DOHH2 (cell line): Measurements from ENCODE around the gene TMEM250.
"Not testable (repeated sequence)": the region's sequence is repeated elsewhere in the genome, so short reads cannot be mapped to it uniquely, and the experiment has no call there.

Source experiments
- H3F3A ChIP-seq: fragments of 200-600 bp; sonication (generic), shearing (Covaris generic); 2 replicates; pipeline ENCODE4 v1.6.0; 2016; ENCODE audit warnings: antibody characterized with exemption, mild to moderate bottlenecking; ENCODE audit not compliant: control insufficient read depth, insufficient read depth
- H3K27ac ChIP-seq: fragments of 200-600 bp; sonication (generic); 2 replicates; pipeline ENCODE4 v1.5.1; 2014; ENCODE audit warnings: low read depth, mild to moderate bottlenecking, low read length, moderate library complexity
- H3K27me3 ChIP-seq: fragments of 200-600 bp; sonication (generic); 2 replicates; pipeline ENCODE4 v1.6.1; 2014; ENCODE audit warnings: mild to moderate bottlenecking, low read length, mixed read lengths; ENCODE audit not compliant: control insufficient read depth
- H3K36me3 ChIP-seq: fragments of 200-600 bp; sonication (generic); 2 replicates; pipeline ENCODE4 v1.6.1; 2014; ENCODE audit warnings: mild to moderate bottlenecking, low read length, moderate library complexity, mixed read lengths; ENCODE audit not compliant: control insufficient read depth
- H3K4me1 ChIP-seq: fragments of 200-600 bp; sonication (generic); 2 replicates; pipeline ENCODE4 v1.6.1; 2014; ENCODE audit warnings: mild to moderate bottlenecking, low read length, mixed read lengths; ENCODE audit not compliant: control insufficient read depth
- H3K4me2 ChIP-seq: fragments of 200-600 bp; sonication (generic); 2 replicates; pipeline ENCODE4 v1.6.0; 2014; ENCODE audit warnings: mild to moderate bottlenecking, low read length, moderate library complexity
- H3K4me3 ChIP-seq: fragments of 200-600 bp; sonication (generic); 2 replicates; pipeline ENCODE4 v1.5.1; 2014; ENCODE audit warnings: mild to moderate bottlenecking, low read length, mixed read lengths
- H3K79me2 ChIP-seq: fragments of 200-600 bp; sonication (generic); 2 replicates; pipeline ENCODE4 v1.6.1; 2014; ENCODE audit warnings: mild to moderate bottlenecking, low read length, mixed read lengths; ENCODE audit not compliant: control insufficient read depth
- H3K9me2 ChIP-seq: fragments of 200-600 bp; sonication (generic); replicated peaks from 2 replicates; pipeline ENCODE4 v1.6.1; 2014; ENCODE audit warnings: mild to moderate bottlenecking, low read length, mixed read lengths; ENCODE audit not compliant: control insufficient read depth
- H3K9me3 ChIP-seq: fragments of 200-600 bp; sonication (generic); 2 replicates; pipeline ENCODE4 v1.6.1; 2014; ENCODE audit warnings: antibody characterized with exemption, low read length, mixed read lengths; ENCODE audit not compliant: control insufficient read depth, insufficient read depth
- H4K20me1 ChIP-seq: fragments of 200-600 bp; sonication (generic); 2 replicates; pipeline ENCODE4 v1.6.0; 2014; ENCODE audit warnings: low read depth, mild to moderate bottlenecking, antibody characterized with exemption, low read length, moderate library complexity; ENCODE audit not compliant: control insufficient read depth, insufficient read depth
- CTCF ChIP-seq: fragments of 200-600 bp; sonication (generic); IDR thresholded peaks from one replicate; pipeline ENCODE4 v1.5.1; 2014; ENCODE audit warnings: antibody characterized with exemption, mild to moderate bottlenecking, low read depth, low read length; ENCODE audit not compliant: poor library complexity, severe bottlenecking
- EZH2phosphoT487 ChIP-seq: fragments of 200-600 bp; sonication (generic); IDR thresholded peaks from 2 replicates; pipeline ENCODE4 v1.6.1; 2017; ENCODE audit warnings: borderline replicate concordance, mild to moderate bottlenecking, antibody characterized with exemption, low read length, moderate library complexity, mixed read lengths

Gene TMEM250

GRCh38 chr9:136104916-136105315 lies 13.8 kb downstream of the TMEM250 start:
- Histone ChIP-seq H3K4me3 (no peak overlapping the region), H3K79me2 (no peaks in the 10 kb centered on the region), H3K27me3 (no peaks in the 10 kb centered on the region), H4K20me1 (peaks cover 3% of the 10 kb centered on the region; the same call in 1 of the 2 replicates), H3F3A (peaks cover 5% of the 10 kb centered on the region; the same call in 1 of the 2 replicates), H3K4me2 (no peak overlapping the region), H3K36me3 (no peaks in the 10 kb centered on the region), H3K9me2 (no peaks in the 10 kb centered on the region), H3K4me1 (peaks cover 43% of the 10 kb centered on the region), H3K9me3 (no peaks in the 10 kb centered on the region), H3K27ac (no peak overlapping the region)
- TF ChIP-seq EZH2phosphoT487 (no peak), CTCF (no peak)

- H3K4me3 ChIP-seq, result no peak overlapping the region
- no peaks in the 10 kb centered on the region for H3K27me3 ChIP-seq
- no peaks in the 10 kb centered on the region for H3K9me2 ChIP-seq
- no peaks in the 10 kb centered on the region for H3K9me3 ChIP-seq
- no peak overlapping the region for H3K27ac ChIP-seq
- peaks cover 5% of the 10 kb centered on the region; the same call in 1 of the 2 replicates for H3F3A ChIP-seq
- H3K36me3 ChIP-seq, result no peaks in the 10 kb centered on the region
- peaks cover 39% of the 10 kb centered on the region for H3K4me1 ChIP-seq
- H4K20me1 ChIP-seq, result peaks cover 3% of the 10 kb centered on the region; the same call in 1 of the 2 replicates
- H3K79me2 ChIP-seq, result no peaks in the 10 kb centered on the region
- no peak overlapping the region for H3K4me2 ChIP-seq
- TF ChIP-seq CTCF, result no peak
- no peak for TF ChIP-seq EZH2phosphoT487
Observed at GRCh38 chr9:136104488-136104800, 14.2 kb downstream of the TMEM250 start.

GRCh38 chr9:136103651-136104487 lies 14.8 kb downstream of the TMEM250 start:
- Histone ChIP-seq H3K27ac (no peak overlapping the region), H3K27me3 (peaks cover 2% of the 10 kb centered on the region; the same call in 1 of the 2 replicates), H3K4me2 (no peak overlapping the region), H3K36me3 (no peaks in the 10 kb centered on the region), H3K9me3 (no peaks in the 10 kb centered on the region), H3K79me2 (no peaks in the 10 kb centered on the region), H4K20me1 (peaks cover 3% of the 10 kb centered on the region; the same call in 1 of the 2 replicates), H3K9me2 (no peaks in the 10 kb centered on the region), H3K4me1 (peaks cover 33% of the 10 kb centered on the region), H3F3A (peaks cover 5% of the 10 kb centered on the region; the same call in 1 of the 2 replicates), H3K4me3 (no peak overlapping the region)
- no peak for TF ChIP-seq EZH2phosphoT487
- TF ChIP-seq CTCF, result no peak

GRCh38 chr9:136101615-136102074 lies 17.0 kb downstream of the TMEM250 start:
- H3K27ac ChIP-seq, H3K9me3 ChIP-seq, H4K20me1 ChIP-seq, H3K36me3 ChIP-seq, H3K4me2 ChIP-seq, H3K79me2 ChIP-seq, H3F3A ChIP-seq, H3K27me3 ChIP-seq, H3K9me2 ChIP-seq, H3K4me3 ChIP-seq: not testable (repeated sequence)
- peaks cover 11% of the 10 kb centered on the region for H3K4me1 ChIP-seq
